Measurements from ENCODE around the gene GRAMD4. TPM values are rescaled to one million over a fixed set of nuclear protein-coding genes. Genes with fewer than 3 reads are reported as not detected.

GRAMD4 gene
- total RNA-seq, 1 experiment from 2014 or later: 18.4 TPM

DNA sequence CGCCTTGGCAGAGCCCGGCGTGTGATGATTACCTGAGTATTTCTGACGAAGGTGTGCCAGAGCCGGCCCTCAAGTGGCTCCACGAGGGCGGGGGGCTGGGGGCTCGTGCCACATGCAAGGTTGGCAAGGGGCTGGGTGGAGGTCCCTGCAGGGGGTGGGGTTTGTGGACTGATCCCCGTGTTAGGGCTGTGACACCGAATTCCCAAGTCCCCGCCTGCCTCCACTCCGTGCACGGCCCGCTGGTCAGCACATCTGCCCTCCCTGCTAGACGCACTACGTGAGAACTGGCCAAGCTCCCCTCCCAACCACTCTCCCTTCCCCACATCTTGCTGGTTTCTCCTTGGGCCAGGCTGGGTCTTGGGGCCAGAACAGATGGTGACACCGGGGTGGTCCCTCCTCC, 34.2 kb downstream of the GRAMD4 start:
- Histone ChIP-seq H3K9me3 (ENCODE audit: low read depth, low read length, poor library complexity, severe bottlenecking) (no peaks in the 10 kb centered on the region), H3K27ac (ENCODE audit: low read depth, low read length, poor library complexity, severe bottlenecking) (no peak overlapping the region), H3K4me3 (ENCODE audit: low read depth, low read length, poor library complexity, severe bottlenecking) (no peak overlapping the region), H3K4me1 (ENCODE audit: insufficient read depth, low read length, poor library complexity, severe bottlenecking) (no peaks in the 10 kb centered on the region), H3K36me3 (ENCODE audit: insufficient read depth, low read length, poor library complexity, severe bottlenecking) (no peaks in the 10 kb centered on the region), H3K27me3 (replicated peaks; ENCODE audit: insufficient read depth, low read depth, low read length, poor library complexity) (no peaks in the 10 kb centered on the region)
- DNase-seq (ENCODE audit: low spot score): no peak
- TF ChIP-seq EZH2 (IDR thresholded peaks at IDR 0.05; ENCODE audit: borderline replicate concordance, low read depth, low read length, poor library complexity, severe bottlenecking): no peak
- BruUV-seq (replicated peaks): no TSS peak
- intact Hi-C loops (cut with micrococcal nuclease; ENCODE audit: unreplicated experiment): no loop called here
- POLR2A ChIA-PET (ENCODE audit: low non-redundant PET): no interaction called here
- CTCF ChIA-PET: no interaction called here

DNA sequence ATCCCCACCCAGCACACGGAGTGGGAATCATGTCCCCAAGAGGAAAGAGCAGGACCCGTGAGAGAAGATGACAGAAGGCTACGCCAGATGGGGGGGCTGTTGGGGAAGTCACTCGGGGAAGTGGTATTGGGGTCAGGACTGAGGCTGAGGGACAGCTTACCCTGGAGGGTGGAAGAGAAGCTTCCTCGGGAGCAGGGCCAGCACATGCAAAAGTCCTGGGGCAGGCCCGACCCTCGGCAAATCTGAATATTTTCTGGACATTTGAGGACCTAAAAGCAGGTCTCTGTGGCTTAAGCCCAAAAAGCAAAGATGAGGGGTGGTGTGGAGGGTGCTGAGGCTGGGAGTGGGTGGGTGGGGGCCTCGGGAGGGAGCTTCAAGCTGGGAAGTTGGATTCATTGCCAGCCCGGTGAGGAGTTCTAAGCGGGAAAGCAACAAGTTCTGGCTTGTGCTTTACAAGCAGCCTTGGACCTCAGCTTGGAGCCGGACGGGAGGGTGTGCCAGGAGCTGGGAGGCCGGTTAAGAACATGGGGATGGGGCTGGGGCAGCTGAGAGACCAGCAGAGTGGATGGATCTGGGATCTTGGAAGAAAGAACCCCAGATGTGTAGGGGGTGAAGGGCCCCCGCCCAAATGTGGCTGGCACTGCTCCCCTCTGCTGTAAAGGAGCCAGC, 34.9 kb downstream of the GRAMD4 start:
- BruUV-seq (replicated peaks): no TSS peak
- Histone ChIP-seq H3K9me3 (ENCODE audit: low read depth, low read length, poor library complexity, severe bottlenecking) (no peaks in the 10 kb centered on the region), H3K27ac (ENCODE audit: low read depth, low read length, poor library complexity, severe bottlenecking) (no peak overlapping the region), H3K27me3 (replicated peaks; ENCODE audit: insufficient read depth, low read depth, low read length, poor library complexity) (no peaks in the 10 kb centered on the region), H3K36me3 (ENCODE audit: insufficient read depth, low read length, poor library complexity, severe bottlenecking) (no peaks in the 10 kb centered on the region), H3K4me3 (ENCODE audit: low read depth, low read length, poor library complexity, severe bottlenecking) (no peak overlapping the region), H3K4me1 (ENCODE audit: insufficient read depth, low read length, poor library complexity, severe bottlenecking) (no peaks in the 10 kb centered on the region)
- ChIA-PET CTCF (no interaction called here), POLR2A (ENCODE audit: low non-redundant PET) (no interaction called here)
- DNase-seq (ENCODE audit: low spot score): no peak
- intact Hi-C loops (cut with micrococcal nuclease; ENCODE audit: unreplicated experiment): no loop called here
- no peak for TF ChIP-seq EZH2 (IDR thresholded peaks at IDR 0.05; ENCODE audit: borderline replicate concordance, low read depth, low read length, poor library complexity, severe bottlenecking)
- TF ChIP-seq, protein P1, sequence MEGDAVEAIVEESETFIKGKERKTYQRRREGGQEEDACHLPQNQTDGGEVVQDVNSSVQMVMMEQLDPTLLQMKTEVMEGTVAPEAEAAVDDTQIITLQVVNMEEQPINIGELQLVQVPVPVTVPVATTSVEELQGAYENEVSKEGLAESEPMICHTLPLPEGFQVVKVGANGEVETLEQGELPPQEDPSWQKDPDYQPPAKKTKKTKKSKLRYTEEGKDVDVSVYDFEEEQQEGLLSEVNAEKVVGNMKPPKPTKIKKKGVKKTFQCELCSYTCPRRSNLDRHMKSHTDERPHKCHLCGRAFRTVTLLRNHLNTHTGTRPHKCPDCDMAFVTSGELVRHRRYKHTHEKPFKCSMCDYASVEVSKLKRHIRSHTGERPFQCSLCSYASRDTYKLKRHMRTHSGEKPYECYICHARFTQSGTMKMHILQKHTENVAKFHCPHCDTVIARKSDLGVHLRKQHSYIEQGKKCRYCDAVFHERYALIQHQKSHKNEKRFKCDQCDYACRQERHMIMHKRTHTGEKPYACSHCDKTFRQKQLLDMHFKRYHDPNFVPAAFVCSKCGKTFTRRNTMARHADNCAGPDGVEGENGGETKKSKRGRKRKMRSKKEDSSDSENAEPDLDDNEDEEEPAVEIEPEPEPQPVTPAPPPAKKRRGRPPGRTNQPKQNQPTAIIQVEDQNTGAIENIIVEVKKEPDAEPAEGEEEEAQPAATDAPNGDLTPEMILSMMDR (conservative IDR thresholded peaks at IDR 0.05; ENCODE audit: low read depth, low read length): no peak

DNA sequence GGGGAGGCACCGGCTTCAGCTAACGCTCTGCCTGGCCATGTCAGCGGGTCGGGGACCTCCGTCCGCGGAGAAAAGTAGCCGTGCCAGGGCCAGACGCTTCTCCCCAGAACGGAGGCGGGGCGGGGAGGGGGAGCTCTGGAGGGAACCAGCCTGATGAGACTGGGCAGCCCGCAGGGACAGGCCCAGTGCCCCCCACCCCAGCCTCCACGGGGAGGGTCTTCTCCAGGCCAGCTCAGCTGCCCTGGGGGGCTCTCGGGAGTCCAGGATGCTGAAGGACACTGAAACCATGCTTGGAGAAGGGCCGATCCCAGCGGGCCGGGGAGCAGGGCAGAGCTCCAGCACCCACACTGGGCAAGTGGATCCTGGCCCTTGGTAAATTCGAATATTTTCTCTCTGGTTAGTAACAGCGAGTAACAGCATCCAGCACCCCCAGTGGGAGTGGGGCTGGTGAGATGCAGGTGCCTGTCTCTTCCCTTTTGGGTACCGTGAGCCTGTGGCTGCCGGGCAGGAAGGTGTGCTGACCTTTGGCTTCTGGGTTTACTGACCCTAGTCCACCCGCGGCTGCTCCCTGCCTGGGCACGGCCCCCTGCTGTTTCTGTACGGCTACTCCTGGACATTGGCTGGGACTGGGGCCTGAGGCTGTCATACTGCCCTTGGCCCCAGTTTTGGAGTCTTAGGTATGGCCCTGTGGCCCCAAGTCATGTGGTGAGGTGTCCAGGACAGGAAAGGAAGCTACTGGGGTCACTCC, 35.8 kb downstream of the GRAMD4 start:
- POLR2A ChIA-PET (ENCODE audit: low non-redundant PET): no interaction called here
- Histone ChIP-seq H3K4me1 (ENCODE audit: insufficient read depth, low read length, poor library complexity, severe bottlenecking) (no peaks in the 10 kb centered on the region), H3K9me3 (ENCODE audit: low read depth, low read length, poor library complexity, severe bottlenecking) (no peaks in the 10 kb centered on the region), H3K27me3 (replicated peaks; ENCODE audit: insufficient read depth, low read depth, low read length, poor library complexity) (no peaks in the 10 kb centered on the region), H3K27ac (ENCODE audit: low read depth, low read length, poor library complexity, severe bottlenecking) (no peak overlapping the region), H3K36me3 (ENCODE audit: insufficient read depth, low read length, poor library complexity, severe bottlenecking) (no peaks in the 10 kb centered on the region), H3K4me3 (ENCODE audit: low read depth, low read length, poor library complexity, severe bottlenecking) (no peak overlapping the region)
- BruUV-seq (replicated peaks): no TSS peak
- intact Hi-C loops (cut with micrococcal nuclease; ENCODE audit: unreplicated experiment): no loop called here
- no peak for TF ChIP-seq EZH2 (IDR thresholded peaks at IDR 0.05; ENCODE audit: borderline replicate concordance, low read depth, low read length, poor library complexity, severe bottlenecking)
- TF ChIP-seq, protein P1 (conservative IDR thresholded peaks at IDR 0.05; ENCODE audit: low read depth, low read length): no peak
- DNase-seq (ENCODE audit: low spot score): no peak
- CTCF ChIA-PET: no interaction called here
